ENCODE measurements around the gene CCNH.

Gene CCNH

DNA sequence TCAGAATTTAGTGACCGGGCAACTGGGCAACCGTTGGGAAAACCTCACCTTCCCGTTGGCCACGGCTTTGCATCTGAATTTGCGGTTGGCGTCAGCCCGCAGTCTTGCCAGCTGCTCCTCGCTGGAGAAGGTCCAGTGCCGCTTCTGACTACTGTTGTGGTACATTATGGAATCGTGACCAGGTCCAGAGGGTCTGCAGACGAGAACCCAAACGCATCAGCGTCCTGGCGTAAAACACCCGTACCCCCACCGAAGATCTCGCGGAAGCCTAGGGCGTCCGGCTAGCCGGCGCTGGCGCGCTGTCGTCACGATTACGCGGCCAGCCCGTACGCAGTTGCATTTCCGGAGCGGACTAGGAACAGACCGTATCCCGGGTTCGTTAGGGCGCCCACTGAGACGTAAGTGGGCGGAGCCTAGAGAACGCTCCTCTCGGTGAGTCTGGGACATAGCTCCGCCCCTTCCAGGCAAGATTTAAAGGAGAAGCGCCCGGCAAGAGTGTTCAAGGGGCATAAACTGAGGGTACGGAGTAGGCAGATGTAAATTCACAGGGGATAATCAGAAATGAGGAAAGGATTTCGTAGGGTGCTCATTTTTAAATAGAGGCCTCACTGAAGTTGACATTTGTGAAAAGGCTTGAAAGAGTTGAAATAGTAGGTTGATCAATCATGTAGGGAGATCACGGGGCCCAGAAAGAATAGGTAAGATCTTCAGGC is at the start of gene CCNH:
CCNH (minus strand) TSS at position 301 of the 713 bp plus-strand sequence; CDS start at position 165, 136 bp downstream.
- peak; percentile 95 for DNase-seq

DNA sequence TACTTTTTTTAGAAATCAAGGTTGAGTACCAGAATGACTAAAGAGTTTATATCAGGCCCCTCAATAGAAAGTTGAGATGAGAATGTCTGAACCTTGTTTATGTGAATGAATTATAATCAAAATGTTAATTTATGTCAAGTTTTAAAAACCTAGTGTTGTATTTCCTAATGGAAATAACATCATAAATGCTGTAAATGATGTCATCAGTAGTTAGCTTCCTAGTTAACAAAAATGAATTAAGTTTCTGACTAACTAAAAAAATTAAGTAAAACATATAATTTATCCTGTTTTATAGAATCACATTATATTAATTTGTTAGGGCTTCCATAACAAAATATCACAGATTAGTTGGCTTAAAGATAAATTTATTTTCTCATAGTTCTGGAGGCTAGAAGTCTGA is 45.0 kb upstream of the CCNH start:
- no peak for DNase-seq

DNA sequence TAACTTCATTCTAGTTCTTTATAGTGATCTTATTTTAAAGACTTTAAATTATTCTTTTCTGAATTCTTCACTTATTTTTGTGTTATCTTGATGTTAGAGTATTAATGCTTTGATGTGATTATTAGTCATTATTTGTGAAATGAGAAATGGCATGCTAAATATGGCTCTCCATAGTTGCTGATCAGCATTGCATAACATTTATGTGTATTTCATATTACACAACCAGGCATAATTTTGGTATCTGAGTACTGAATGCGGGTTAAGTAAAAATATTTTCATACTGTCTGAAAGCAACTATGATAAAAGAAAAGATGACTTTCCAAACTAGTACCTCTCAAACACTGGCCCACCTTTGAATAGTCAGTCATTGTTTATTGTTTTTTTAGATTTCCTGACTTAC is 41.1 kb upstream of the CCNH start:
- no peak for DNase-seq

DNA sequence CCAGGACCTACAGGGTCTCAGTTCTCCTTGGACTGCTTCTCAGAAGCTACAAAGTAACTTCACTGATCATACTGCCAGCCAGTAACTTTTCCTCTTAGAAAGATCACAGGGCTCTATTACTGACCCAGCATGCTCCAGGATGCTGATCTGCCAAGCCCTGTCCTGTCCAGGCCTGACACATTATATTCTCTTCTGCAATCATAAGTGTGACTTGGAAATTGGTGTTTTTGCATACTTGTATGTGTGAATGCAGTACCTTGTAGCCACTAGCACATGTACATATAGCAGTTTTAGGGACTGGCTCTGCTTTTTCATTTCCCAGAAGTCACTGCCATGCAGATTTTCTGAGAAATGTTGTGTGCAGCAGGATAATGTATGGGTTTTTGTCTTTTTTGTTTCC is 40.1 kb upstream of the CCNH start:
- no peak for DNase-seq

DNA sequence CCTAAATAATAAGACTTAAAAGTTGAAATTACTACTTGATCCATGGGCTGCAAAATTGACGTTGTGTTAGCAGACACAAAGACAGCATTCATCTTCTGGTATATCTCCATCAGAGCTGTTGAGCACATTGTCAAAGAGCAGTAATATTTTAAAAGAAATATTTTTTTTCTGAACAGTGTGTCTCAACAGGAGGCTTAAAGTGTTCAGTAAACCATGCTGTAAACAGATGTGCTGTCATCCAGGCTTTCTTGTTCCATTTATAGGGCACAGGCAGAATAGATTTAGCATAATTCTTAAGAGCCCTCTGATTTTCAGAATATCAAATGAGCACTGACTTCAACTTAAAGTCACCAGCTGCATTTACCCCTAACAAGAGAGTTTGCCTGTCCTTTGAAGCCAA is 29.7 kb upstream of the CCNH start:
- no peak for DNase-seq

DNA sequence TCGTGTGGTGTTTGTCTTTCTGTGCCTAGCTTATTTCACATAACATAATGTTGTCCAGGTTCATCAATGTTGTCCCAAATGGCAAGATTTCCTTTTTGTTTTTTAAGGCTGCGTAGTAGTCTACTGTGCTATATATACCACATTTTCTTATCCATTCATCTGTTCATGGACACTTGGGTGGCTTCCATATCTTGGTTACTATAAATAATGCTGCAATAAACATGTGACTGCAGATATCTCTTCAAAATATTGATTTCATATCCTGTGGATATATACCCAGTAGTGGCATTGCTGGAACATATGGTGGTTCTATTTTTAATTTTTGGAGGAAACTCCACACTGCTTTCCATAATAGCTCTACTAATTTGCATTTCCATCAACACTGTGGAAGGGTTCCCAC is 25.5 kb upstream of the CCNH start:
- no peak for DNase-seq

DNA sequence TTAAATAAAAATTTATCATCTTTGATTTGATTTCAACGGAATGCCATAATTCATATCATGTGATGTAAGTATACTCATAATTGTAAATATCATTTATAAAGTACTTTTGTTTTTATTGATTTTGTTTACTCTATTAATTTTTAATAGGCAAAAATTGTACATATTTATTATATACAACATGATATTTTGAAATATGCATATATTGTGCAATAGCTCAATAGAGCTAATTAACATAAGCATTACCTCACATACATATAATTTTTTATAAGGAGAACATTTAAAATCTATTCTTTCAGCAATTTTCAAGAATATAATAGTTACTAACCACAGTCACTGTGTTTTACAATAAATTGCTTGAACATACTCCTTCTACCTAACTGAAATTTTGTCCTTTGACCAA is 25.0 kb upstream of the CCNH start:
- DNase-seq, result no peak

DNA sequence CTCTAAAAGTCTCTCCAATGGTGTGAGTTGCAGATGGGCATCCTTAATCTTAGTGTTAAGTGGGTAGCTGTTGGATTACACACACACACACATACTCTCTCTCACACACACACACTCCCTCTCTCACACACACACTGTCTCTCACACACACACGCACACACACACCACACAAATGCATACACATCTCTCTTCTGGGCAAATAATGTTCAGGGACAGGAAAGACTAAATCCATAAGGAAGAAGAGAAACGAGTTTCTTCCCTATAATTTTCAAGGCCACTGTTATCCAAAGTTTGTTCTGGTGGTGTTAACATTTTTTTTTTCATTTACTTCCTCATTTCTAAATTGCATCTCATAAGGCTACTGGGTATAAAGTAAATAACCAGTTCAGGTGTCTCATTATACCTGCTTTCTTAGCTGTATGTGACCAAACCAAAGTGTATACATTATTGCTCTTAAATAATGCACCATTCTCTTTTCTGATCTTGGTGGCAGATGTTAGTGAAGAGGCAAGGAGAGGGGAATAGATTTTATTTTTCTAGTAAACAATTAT is 22.5 kb upstream of the CCNH start:
- no peak for DNase-seq

DNA sequence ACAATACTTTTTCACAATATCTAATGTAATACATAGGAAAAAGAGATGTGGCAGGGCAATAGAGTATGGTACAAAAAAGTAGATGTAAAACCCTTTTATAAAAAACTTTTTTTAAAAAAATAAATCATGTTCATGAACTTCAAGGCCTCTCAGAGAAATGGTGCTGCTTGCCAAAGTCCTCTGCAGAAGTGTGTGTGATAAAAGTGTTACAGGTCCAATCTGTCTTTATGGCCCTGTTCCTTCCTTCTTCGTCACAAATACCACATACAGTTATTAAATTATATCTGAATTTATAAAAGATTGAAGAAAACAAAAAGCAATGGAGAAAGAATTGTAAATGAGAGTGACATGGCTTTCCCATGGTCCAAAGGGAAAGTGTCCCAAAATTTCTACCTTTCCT is 21.7 kb upstream of the CCNH start:
- no peak for DNase-seq

DNA sequence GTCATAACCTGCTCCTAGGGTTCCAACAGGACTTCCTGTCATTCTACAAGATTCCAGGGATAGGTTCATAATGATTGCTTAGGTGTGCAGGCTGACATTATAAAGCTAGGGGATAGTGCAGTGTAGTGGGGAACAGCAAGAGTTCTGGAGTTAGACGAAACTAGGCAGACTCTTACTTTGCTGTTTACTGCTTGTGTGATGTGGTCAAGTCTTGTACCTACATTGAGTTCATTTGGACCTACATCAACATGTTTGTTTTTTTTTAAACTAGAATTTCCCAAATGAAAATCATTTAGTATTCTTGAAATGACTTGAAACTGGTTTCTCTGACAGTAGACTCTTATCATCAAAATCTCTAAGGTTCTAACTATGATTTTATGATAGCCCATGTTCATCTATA is 21.2 kb upstream of the CCNH start:
- DNase-seq, result no peak

DNA sequence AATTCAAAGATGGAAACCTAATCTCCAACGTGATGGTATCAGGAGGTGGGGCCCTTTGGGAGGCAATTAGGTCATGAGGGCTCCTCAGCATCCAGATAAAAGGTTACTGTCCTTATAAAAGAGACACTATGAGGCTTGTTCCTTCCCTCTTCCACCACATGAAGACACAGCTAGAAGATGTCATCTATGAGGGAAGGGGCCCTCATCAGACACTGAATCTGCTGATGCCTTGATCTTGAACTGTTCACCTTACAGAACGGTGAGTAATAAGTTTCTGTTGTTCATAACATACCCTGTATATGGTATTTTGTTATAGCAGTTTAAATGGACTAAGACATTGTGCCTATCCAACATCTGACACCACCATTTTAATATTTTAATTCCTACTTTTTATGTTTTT is 19.7 kb upstream of the CCNH start:
- no peak for DNase-seq

DNA sequence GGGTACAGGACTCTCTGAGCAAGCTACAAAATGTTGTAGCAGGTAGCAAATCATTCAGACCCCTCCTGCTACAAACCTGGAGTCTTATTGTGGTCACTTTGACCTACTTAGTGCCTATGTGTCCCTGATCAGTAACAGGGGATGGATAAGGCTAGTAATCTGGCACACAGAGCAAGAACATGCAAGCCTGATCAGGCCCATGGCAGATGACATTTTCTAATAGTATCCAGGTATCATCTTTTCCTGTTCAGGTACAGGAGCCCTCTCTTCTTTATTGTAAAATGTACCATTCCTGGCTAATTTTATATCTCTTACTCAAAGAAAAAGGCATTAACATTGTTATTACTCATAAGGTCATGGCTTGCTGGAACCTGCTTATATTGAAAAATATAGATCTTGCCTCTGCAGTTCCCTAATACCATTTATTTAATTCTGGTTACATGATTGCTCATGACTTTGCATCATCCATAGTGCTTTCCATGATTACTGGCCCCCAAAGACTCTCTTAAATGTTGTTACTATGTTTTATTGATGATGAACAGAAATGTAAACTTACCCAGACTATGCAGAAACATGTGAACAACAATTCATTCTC is 18.2 kb upstream of the CCNH start:
- no peak for DNase-seq

DNA sequence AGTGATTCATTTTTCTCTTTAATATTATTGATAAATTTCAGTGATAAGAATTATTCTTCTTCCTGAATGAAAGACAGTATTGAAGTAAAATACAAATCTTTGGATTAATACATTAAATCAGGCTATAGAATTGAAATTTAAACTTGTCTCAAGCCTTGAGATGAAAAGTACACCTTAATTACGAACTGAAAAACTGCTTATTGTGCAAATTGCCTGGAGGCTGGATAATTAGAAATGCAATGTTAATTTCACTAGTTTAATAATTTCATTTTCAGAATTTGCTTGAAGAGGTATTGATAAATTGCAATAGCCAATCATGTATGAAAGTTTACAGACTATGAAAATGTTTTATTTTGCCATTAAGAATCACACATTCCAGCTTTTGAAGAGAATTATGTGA is 11.0 kb upstream of the CCNH start:
- no peak for DNase-seq

DNA sequence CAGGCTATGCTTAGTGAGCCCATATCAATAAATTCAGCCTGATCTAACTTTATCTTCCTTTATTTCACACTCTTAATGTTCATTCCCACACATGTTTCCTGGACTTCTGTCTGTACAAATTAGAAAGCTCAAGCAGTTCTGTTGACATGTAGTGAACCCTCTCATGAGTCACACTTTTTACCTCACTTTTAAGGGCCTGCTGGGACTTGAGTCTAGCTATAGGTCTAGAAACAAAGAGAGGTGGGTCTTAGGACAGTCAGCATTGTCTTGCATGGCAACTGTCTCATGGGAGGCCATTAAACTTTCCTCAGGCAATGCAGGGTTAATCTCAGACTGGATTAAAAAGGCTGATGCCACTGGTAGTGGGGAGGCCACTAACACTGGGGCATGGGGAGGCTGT is 8.6 kb upstream of the CCNH start:
- no peak for DNase-seq

DNA sequence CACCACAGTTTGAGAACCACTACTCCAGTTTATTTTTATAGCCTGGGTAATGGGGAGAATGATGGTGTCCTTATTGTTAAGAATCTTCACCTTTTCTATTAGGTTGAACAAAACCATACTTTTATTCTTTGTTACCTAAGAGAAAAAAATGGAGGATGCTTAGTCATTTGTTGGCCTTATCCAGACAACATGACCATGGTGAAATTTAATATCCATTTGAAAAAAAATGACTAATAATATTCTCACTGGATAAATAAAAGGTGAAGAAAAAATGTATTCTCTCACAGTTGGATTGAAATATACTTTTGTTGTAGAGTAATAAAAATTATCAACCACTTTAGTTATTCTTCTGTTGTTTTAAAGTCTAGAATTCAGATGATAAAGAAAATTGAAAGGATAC is 5.8 kb upstream of the CCNH start:
- no peak for DNase-seq

DNA sequence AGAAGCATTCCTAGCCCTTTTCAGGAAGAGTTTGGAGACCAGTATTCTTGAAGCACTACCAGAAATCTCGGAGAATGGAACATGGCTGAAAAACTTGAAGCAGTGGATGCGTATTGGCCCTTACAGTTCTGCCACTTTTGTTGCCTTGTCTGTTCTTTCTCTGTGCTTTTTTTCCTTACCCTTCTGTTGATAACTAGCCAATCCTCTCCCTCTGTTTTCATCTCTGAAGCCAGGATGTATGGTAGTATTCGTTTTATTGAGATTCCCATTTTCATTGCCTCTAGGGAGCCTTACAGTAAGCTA is 564 bp upstream of the CCNH start:
- DNase-seq, result no peak

DNA sequence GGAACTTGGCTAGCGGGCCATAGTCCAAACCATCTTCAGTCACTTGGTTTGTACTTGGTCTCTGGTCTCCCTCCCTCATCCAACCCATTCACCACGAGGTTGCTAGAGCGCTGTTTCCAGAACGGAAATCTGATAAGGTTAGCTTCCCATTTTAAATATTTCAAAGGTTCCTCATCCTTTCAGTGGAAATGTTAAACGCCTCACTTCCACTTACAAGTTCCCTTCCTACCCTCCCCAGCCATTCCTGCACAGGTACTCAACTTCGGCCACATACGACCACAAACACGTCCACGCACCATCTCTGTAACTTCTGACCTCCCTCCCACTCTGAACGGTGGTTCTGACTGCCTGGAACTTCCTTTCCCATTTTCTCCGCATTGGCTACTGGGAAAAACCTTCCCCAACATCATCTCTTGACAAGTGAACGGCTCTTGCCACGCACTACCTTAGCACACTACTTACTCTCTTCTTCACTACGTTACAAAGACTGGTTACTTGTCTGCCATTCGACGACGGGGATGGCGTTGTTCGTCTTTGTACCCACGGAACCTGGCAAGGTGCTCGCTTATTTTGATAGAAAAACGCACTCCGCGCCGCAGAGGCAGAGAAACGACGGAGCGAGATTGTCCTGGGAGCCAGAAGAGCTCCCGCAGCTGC is 629 bp downstream of the CCNH start:
- peak; percentile 20 for DNase-seq

DNA sequence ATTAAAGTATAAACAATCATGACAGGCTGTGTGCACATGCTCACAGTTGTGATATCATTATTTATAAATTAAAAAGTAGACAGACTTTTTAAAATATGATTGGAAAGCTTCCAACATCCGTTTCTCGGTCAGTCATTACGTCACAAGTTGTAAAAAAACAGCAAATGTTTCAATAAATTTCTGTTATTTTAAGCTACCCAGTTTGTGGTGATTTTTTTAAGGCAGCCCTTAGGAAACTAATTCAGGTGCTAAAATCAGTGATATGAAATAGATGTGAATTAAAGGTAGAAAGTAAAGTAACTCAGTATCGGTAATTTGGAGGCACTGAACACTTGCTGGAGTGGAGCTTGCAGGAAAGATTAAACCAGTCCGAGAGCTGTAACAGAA is 1.2 kb downstream of the CCNH start:
- no peak for DNase-seq

DNA sequence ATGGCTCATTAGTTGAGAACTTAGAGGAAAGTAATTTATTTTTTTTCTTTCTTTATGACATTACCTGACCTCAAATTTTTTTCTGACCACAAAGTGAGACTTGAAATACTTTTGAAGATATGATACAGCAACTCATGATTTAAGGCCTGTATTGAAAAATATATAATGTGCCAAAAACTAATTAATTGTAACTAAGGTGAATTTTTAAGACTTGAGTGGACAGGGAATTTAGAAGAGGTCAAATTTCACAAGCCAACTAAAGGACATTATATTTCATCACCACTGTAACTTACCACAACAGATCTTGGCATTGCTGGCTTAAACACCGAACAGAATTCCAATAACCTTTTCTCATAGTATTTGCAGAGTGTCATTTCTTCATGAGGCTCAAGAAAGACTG is 1.8 kb downstream of the CCNH start:
- no peak for DNase-seq

DNA sequence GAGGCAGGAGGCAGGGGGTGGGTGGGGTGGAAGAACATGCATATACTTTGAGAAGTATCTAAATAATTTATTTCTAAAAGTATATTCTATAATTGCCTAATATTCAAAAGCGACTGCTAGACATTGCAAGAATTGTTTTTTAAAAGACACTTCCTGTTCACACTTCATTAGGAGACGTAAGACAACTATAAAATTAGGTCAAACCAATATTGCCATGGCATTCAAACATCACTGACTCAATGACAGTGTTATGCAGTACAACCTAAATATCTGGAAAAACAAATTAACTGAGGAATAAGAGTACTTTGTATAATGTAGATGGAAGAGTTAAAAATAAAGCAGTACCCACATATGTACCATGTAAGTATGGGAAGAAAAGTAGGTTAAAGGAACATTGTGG is 4.5 kb downstream of the CCNH start:
- no peak for DNase-seq

DNA sequence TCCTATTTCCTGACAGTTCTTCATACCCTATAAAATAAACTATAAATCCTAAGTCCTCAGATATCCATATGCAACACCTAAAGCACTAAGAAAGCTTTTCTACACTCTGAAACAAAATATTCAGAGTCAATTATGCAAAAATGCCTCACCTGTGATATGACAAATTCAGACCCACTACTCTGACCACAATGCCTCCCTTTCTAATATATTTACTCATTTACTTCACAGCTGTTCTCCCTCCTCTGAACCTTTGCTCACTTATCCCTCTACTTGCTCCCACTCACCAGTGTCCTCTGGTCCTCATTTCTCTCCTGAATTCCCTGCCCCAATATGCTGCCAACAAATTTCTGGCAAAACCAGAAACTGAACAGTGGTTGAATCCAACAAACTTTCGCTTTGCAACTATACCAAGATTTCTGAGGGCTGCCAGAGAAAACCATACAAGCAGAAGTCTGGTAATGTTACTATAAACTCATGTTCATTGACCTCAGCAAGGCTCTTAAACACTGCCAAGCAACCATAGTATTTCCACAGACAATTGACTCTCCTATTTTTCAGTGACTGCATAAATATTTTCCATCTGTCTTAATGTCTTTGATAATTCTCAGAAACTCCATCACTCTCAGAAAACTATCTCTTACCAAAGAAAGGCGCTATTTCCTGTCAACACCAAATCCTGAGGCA is 7.1 kb downstream of the CCNH start:
- no peak for DNase-seq

DNA sequence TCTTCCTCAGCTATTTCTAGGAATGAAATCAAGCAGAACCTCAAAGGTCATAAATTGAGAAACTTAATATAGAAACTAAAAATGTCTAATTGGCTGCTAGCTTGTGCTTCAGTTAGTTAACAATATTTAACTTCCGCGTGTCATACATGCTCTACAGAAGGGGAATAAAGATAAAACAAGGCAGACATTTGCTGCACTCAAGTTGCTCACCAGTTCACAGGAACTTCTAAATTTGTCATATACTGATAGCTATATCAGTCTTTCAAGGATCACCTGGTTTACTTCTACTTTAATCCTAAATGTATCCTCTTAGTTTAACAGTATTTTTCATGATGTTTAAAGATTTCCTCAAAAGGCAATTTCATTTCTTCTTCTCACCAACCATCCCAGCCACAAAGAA is 8.4 kb downstream of the CCNH start:
- DNase-seq, result no peak

DNA sequence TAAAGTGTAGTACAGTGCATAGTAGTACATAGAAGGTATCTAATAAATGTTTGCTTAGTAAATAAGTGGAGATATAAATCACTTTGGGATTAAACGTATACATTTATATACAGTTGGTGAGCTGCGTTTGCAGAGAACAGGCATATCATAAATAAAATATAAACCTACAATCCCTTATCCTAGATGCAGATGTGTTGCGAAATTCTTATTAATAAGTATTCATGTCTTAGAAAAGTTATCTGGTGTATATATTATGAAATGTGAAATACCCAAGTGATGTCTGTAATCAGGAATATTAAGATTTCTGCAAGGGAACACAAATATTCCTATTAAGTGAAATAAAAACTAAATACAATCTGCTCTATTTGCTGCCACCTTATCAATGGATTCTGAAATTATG is 8.8 kb downstream of the CCNH start:
- DNase-seq, result no peak

DNA sequence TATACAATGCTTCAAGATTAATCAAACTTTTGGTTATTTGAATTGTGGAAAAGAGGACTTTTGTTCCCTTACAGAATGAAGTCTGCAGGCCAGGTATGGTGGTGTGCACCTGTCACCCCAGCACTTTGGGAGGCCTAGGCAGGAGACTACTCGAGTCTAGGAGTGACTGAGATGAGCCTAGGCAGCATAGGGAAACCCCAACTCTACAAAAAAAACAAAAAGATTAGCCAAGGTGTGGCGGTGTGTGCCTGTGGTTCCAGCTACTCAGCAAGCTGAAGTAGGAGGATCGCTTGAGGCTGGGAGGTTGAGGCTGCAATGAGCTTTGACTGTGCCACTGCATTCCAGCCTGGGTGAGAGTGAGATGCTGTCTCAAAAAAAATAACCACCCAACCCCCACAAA is 9.3 kb downstream of the CCNH start:
- no peak for DNase-seq

Measured in activated gamma-delta T cell treated with Interleukin-2 at 50 U/mL for 16 hours (primary cell).